ENCODE measurements around the gene RNF31.
"Not testable (repeated sequence)": the region's sequence is repeated elsewhere in the genome, so short reads cannot be mapped to it uniquely, and the experiment has no call there.

RNF31 gene

DNA sequence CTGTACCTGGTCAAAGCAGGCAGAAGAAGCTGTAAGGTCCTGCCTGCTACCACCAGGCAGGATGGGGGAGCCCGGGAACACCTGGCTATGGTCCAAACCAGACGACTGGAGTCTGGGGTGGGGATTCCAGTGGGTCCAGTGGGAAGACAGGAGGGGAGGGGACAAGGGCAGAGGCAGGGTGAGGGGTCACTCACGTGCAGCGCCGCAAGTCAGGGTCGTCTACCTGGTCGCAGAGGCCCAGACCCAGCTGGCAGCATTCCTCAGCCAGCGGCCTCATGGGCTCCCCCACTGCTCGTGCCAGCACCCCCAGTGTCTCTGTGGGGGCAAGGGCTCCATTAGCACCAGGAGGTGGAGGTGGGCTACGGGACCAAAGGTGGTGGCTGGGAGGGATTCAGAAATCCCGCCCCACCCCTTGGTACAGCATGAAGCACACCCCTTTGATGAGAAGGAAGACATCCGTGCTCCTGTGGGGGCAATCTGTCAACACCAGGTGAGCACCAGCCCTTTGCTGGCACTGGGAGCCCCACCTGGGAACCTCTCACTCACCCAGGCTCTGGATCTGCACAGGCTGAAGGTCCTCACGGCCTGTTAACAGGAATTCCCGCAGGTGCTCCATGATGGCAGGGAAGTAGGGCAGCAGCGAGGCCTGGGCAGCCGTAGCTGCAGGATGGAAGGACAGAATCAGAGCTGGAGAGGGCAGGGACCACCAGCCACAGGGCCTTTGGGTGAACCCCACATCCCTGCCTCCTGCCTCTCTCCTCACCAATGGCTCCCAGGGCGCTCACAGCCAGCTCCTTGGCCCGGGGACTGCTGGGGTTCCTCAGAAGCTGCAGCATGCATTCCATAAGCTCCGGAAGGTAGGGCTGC lies 37.0 kb downstream of the RNF31 start:
- no peak for DNase-seq

DNA sequence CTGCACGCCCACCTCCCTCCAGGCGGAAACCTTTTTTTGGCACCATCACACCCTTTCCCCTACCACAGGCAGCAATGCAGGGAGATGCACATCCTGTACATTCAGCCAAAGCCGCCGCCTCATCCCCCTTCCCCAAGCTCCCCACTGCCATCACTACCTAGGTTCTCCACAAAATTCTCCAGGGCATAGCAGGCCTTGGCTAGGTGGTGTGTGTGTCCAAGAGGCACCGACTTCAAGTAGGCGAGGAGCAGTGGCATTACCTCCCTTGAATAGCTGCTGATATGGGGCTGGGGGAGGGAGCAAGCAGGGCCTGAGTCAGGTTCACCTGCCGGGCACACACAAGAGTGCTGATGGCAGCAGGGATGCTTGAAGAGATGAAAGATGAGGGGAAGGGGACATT lies 37.7 kb downstream of the RNF31 start:
- no peak for DNase-seq

DNA sequence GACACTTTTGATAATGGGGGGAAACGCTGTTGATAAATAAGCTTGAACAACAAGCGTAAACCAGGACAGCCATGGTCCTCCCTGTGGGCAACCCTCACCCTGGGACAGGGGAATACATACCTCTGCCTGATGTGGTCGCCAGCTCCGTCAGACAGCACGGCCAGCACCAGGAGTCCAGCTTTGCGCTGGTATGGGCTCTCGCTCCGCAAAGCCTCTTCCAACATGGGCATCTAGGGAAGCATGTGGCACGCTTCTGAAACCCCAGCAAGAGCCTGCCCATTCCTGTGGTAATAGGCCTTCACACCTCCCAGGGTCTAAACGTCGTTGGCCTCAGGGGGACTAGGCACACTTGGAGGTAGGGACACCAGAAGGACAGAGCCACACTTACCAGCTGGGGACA lies 38.4 kb downstream of the RNF31 start:
- no peak for DNase-seq

DNA sequence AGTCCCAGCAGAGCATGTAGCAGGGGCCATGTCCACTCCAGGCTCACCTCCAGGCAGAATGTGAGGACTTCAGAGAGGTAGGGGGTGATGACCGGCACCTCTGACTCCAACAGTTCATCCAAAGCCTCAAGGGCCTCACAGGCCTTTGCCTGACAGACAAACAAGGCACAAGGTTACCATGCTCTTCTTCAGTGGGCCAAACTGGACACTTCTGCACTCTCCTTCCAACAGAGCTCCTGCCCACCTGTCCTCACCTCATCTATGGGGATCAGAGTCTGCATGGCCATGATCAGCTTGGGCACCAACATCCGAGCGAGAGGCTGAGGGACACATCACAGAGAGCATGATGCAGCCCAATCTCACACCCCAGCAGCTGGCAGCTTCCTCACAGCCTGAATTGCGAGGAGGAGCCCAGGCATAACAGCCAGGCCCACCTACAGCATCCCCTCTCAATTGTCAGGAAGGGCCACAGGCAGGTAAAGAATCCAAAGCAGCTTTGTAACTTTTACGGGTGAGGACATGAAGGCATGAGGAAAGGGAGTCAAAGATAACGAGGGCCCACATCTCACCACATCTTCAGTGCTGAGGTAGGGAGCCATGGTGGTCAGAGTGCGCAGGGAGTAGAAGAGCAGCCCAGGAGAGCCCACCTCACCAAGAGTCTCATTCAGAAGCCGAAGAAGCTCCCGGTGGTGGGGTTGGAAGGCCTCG lies 39.7 kb downstream of the RNF31 start:
- DNase-seq: no peak

DNA sequence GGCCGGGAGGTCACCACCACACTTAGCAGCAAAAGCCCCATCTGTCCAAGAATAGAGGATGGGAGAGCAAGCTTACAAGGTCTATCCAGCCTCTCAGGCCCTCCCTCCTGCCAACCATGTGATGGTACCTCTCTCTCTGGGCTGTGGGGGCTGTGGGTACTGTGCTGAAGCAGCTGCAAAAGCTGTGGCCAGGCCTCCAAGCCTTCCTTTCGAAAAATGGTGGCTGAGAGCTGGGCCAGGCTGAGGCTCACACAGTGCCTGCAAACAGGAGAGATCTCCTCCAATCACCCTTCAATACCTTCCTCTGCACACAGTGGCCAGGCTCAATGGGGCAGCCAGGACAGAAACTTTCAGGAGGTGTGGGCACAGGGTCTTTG lies 40.2 kb downstream of the RNF31 start:
- DNase-seq: no peak

DNA sequence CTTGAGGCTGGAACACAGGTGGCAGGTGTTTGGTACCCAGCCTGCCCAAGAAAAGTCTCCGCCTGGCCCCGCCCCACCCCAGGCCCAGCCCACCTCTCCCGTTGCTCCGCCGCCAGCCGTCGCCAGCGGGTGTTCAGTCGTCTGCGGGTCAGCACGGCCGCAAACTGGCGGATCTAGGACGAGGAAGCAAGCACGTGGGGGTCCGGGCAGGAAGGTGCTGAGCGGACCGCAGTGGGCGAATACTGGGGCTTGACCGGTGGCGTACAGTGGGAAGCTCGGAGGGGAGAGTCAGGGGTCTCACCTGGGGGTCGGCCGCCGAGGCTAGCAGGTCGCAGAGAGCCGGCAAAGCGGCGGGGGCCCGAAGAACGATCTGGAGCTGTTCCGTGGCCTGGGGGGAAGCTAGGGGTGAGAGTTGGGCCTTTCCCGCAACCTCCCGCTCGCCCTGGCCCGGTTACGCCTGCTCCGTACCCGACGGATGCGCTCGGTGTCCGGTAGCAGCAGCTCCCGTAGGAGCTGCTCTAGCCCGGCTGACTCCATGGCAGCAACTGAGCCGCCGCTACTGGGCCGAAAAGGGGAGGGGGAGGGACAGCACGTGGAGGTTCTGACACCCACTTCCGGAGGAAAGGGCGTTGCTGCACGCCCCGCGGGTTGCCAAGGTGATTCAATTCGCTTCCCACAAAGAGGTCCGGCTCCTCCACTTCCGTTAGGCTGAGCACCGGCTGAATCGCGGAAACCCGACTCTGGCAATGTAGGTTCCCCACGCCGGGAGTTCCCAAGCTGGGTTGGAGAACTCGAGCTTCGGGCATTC lies 41.2 kb downstream of the RNF31 start, which contains the start of gene IPO4:
TSS of gene IPO4 (minus strand) at position 566 of the 808 bp plus-strand sequence. CDS start at position 537, 29 bp downstream.
- DNase-seq: no peak

DNA sequence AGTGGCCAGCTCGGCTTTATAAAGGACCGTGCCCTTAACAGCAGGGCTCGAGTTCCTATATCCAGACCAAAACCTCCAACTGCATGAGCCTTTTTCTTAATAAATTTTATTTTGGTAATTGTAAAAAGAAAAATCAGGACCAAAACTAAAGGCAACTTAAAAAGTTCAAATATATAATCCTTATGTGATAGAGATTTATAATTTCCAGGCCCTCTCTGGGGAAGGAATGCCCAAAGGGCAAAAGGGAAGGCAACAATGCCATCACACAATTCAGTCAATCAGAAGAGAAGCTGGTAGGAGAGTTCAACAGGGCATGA lies 41.7 kb downstream of the RNF31 start:
- DNase-seq: no peak

DNA sequence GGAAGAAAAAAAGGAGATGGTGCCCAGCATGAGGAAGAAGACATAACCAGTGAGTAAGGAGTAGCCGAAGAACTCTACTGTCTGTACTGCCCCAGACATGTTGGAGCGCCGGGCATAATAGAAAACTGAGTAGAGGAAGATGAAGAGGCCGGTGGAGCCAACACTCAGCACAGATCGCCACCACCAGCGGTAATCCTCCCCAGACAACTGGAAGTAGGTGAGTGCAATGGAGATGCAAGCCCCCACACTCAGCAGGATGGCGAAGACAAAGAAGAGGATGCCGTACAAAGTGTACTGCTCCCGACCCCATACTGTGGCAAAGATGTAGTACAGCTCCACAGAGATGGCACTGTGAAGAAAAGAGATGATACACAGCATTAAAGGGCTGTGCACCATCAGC lies 42.2 kb downstream of the RNF31 start:
- no peak for DNase-seq

DNA sequence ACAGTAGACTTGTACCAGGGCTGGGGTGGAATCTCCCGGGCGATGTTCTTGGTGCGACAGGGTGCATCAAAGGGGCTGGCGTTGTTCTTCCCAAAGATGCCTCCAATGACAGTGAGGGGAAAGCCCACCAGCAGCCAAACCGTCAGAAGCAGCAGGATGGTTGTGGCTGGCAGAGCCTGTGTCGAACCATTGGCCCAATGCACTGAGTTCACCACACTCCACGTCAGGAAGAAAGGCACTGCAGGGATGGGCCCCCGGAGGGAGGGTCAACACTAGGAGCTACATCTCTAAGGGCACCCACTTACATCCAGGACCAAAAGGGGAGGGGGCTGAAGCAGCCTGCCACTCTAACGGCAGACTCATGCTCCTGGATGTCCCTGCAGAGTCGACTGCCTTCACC lies 43.1 kb downstream of the RNF31 start:
- no peak for DNase-seq

DNA sequence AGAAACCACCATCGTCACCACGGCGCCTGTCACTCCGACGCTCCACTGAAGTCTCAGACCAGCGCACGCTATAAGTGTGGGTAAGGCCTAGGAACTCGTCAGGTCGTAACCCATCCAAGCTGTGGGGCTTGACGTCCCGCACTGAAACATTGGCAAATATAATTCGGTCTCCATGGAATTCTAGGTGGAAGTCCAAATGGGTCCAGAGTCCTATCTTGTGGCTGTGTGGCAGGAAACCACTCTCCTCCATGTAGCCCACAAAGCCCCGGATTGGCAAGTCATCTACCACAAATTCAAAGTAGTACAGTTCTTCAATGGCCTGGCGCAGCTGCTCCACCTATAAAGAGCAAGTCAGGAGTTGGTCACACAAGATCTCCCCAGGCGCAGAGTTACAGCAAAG lies 45.6 kb downstream of the RNF31 start:
- DNase-seq: no peak

DNA sequence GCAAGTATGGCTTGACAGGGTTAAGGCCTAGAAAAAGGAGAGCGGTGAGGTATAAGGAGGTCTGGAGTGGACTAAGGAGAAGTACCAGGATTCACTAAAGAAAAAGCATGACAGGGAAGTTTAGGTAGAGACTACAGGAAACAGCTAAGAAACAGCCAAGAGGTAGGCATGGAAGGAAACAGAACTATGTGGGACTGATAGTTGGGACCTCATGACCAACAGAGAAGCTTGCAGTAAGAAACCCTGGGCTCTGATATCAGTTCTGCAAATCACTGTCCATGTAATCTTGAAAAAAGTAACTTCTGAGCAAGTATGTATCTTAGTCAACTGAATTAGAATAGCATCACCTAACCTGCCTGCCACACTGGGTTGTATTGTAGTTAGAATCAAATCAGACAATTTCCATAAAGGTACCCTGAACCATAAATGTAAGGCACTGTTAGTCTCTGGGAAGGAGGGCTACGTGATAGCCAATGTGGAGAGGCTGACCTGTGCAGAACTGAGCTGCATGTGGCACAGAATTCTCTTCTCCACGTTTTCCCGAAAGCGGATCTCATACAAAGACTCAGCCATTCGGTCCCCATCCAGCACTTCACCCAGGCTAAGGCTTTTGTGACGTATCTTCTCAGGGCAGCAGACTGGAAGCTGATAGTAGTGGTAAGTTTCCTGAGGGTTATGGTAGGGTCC lies 47.0 kb downstream of the RNF31 start:
- no peak for DNase-seq

DNA sequence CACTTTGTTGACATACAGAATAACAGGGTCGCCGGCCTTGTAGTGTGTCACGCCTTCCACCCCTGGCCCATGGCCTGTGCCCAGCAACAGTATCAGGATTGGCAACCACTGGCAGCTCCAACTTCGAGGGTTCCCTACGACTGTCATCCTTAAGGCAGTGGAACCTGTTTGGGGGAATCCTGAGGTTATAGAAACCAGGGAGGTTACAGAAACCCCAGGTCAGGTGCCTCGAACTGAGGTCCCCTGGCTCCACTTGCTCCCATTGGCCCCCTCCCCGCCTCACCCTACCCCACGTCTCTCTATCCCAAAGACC lies 47.5 kb downstream of the RNF31 start:
- no peak for DNase-seq

DNA sequence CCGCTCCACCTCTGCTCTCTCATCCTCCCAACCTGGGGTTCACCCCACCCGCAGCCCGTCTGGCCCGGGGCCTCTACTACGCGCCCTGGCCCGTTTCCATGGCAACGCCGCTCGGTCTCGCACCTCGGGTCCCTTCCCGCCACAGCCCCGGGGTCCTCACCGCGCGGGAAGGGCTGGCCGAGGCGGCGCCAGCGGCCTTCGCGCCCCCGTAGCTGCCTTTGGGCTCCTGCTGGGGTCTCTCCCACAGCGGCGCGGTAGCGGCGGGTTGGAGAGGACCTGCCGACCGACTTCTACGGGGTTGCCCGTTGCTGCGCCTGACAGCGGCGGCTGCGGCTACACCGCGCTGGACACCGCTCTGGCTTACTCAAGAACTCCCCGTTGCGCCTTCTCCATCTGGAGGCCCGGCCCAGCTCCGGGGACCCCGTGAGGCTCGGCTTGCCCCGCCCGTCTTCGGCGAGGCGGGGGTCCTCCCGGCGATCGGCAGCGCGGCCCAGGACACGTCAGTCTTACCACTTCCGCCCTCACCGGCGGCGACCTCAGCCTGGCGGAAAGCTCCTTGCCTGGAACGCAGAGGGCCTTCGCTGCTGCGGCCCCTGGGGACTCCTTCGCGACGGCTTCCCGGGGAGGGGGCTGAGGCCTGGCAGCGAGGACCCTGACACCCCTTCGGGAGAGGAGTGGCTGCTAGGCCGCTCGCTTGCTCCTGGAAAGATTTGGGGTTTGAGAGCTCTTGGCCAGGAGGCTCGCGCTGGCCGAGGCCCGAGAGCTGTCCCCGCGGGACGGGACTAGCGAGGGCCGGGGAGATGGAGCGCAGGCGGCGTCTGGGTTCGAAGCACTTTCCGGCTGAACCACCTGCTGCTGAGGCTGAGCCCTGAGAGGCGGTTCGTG lies 48.1 kb downstream of the RNF31 start, which contains the start of gene TM9SF1:
TSS of gene TM9SF1 (minus strand) at position 256 of the 885 bp plus-strand sequence. CDS start 422 bp downstream, outside the sequence.
- DNase-seq: no peak

DNA sequence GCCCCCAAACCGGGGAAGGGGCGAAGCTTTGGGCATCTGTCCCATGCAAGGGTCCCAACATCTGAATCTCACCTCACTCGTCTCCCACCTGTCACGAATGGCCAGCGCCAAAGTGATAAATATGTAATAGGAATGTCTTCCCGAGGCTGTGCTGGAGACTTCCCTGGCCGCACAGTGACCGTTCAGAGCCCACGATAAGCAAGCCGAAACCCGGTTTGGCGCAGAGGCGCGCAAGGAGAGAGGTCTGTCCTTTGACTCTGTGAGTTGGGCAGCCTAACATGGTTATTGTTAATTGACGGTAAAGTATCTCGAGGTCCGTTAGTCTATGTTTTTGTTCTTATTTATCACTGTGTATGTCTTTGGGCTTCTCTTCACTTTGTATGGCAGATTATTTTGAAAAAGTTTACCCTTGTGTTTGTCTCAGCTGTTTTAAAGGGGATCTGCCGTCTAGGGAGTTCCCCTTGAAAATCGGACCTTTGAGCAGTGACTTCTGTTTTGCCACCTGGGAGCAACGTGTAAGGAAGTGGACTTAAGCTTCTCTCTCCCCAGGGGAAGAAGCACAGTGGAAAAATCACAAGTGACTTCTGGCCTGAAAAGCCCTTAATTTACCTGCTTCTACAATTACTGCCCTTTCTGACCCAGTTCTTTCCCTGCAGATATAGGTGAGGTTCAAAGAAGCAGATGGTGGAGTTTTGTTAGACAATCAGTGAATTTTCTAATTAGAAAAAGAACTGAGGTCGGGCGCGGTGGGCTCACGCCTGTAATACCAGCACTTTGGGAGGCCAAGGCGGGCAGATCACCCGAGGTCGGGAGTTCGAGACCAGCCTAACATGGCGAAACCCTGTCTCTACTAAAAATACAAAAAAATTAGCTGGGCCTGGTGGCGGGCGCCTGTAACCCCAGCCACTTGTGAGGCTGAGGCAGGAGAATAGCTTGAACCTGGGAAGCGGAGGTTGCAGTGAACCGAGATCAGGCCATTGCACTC lies 49.1 kb downstream of the RNF31 start:
- DNase-seq: no peak

DNA sequence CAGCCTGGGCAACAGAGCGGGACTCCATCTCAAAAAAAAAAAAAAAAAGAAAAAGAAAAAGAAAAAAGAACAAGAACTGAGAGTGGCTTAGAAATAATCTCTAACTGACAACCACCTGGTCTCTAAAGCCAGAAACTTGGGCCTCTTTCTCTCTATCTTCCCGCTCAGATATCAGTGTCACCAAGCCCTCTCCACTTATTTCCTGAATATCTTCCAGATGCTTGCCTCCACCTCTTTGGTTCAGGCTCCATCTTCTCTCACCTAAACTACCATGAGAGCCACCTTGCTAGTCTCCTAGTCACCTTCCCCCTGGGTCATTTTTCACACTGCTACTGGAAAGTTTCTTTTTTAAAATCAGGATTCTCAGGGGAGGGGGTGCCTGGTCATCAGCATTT lies 49.8 kb downstream of the RNF31 start:
- no peak for DNase-seq

DNA sequence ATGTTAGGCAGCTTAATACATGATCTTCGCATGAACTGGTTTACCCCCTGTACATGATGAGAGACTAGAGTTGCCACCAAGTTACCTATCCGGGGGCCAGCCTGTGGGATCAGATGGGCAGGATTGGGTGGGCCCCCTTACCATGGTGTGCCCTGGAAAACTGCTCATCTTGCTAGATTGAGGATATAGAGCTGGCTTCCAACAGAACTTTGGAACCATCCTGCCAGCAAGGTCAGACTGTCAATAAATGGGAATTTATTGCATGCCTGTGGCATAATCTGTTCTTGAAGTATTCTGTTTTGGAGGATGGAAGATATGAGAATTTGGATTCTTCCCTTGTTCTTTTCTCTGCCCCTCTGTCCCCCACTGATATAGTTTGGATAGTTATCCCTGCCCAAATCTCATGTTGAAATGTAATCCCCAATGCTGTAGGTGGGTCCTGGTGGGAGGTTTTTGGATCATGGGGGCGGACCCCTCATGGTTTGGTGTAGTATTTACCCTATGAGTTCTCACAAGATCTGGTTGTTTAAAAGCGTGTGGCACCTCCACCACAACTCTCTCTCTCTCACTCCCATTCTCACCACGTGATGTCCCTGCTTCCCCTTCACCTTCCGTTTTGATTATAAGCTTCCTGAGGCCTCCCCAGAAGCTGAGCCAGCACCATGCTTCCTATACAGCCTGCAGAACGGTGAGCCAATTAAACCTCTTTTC lies 51.7 kb downstream of the RNF31 start:
- no peak for DNase-seq

DNA sequence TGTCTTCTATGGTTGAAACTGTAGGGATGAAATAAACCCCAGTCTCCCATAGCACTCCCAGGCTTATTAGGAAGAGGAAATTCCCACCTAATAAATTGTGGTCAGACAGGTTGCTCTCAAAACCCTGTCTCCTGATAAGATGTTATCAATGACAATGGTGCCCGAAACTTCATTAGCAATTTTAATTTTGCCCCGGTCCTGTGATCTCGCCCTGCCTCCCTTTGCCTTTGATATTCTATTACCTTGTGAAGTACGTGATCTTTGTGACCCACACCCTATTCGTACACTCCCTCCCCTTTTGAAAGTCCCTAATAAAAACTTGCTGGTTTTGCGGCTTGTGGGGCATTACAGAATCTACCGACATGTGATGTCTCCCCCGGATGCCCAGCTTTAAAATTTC lies 55.2 kb downstream of the RNF31 start:
- not testable (repeated sequence) for DNase-seq

DNA sequence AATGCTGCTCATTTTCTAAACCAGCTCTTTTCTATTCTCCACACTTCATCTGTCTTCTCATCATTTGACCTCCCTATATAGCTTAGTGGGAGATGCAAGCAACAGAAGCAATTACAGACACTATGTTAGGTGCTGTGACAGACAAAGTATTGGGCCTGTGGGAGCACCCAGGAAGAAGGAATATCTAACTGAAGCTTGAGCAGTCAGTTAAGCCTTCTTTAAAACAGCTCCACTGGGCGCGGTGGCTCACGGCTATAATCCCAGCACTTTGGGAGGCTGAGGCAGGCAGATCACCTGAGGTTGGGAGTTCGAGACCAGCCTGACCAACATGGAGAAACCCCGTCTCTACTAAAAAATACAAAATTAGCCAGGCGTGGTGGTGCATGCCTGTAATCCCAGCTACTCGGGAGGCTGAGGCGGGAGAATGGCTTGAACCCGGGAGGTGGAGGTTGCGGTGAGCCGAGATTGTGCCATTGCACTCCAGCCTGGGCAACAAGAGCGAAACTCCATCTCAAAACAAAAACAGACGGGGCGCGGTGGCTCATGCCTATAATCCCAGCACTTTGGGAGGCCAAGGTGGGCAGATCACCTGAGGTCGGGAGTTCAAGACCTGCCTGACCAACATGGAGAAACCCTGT lies 56.1 kb downstream of the RNF31 start:
- DNase-seq: not testable (repeated sequence)

Measured in cortex of kidney (tissue), 1 donor.